ENCODE results near the gene C1orf116. TPM values are rescaled to one million over a fixed set of nuclear protein-coding genes. Genes with fewer than 3 reads are reported as not detected.

Gene C1orf116
- under 1 TPM; 0.59 to 0.79 TPM for total RNA-seq
- under 1 TPM; 0.27 to 0.33 TPM for polyA plus RNA-seq

DNA sequence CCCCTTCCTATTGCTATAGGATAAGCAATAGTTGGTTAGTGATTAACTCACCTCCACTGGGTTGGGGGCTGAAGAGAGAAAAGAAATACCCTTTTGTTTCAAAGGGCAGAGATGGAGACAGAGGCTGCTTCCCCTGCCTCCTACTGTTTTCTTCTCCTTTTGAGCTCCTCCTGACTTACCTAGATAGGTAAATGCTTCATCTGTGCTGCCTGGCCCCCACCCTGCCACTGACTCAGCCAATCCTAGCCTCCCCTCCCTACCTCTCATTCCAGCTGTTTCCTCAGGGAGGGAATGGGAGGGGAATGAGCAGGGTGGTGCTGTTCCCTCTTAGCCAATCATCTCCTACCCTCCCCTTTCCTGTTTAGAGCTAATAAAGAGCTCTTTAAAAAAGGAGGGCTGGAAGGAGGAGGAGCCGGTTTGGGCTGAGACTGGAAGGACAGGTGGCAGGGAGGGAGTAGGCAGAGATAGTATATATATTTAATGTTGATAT is at the start of gene C1orf116:
TSS of gene C1orf116 (minus strand) at position 229 of the 490 bp plus-strand sequence. CDS start 5,158 bp downstream, outside the sequence.
- no peaks in the 10 kb centered on the region for H3K9me3 ChIP-seq (ENCODE audit: control insufficient read depth in 4 of 4, low read length in 3 of 4)
- no peak within 1 kb of the TSS for H3K9ac ChIP-seq (ENCODE audit: low read depth in 1 of 2, low read length in 2 of 2)
- no peak for DNase-seq (ENCODE audit: low spot score)
- TF ChIP-seq TAF1 (conservative IDR thresholded peaks at IDR 0.05) = no peak
- TF ChIP-seq, protein P1, sequence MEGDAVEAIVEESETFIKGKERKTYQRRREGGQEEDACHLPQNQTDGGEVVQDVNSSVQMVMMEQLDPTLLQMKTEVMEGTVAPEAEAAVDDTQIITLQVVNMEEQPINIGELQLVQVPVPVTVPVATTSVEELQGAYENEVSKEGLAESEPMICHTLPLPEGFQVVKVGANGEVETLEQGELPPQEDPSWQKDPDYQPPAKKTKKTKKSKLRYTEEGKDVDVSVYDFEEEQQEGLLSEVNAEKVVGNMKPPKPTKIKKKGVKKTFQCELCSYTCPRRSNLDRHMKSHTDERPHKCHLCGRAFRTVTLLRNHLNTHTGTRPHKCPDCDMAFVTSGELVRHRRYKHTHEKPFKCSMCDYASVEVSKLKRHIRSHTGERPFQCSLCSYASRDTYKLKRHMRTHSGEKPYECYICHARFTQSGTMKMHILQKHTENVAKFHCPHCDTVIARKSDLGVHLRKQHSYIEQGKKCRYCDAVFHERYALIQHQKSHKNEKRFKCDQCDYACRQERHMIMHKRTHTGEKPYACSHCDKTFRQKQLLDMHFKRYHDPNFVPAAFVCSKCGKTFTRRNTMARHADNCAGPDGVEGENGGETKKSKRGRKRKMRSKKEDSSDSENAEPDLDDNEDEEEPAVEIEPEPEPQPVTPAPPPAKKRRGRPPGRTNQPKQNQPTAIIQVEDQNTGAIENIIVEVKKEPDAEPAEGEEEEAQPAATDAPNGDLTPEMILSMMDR (IDR thresholded peaks at IDR 0.05; ENCODE audit: low read depth, low read length, missing input control) = no peak
- TF ChIP-seq FOXA1 (IDR thresholded peaks at IDR 0.05) = no peak
- TF ChIP-seq JUND (IDR thresholded peaks at IDR 0.05) = no peak
- no peak for TF ChIP-seq GABPA (IDR thresholded peaks at IDR 0.05 in 1 of 2, conservative IDR thresholded peaks at IDR 0.05 in 1 of 2)
- TF ChIP-seq RAD21 (IDR thresholded peaks at IDR 0.05) = no peak
- no peak for TF ChIP-seq HNF4G (IDR thresholded peaks at IDR 0.05)
- TF ChIP-seq, protein P2, sequence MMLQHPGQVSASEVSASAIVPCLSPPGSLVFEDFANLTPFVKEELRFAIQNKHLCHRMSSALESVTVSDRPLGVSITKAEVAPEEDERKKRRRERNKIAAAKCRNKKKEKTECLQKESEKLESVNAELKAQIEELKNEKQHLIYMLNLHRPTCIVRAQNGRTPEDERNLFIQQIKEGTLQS (IDR thresholded peaks at IDR 0.05) = no peak
- TF ChIP-seq YY1 (IDR thresholded peaks at IDR 0.05) = no peak
- no peak for TF ChIP-seq RXRA (IDR thresholded peaks at IDR 0.05)
- no peak for TF ChIP-seq FOXA2 (IDR thresholded peaks at IDR 0.05)
- no peak for TF ChIP-seq EGR1 (IDR thresholded peaks at IDR 0.05; ENCODE audit: low read depth in 2 of 2)
- TF ChIP-seq NR2F2 (IDR thresholded peaks at IDR 0.05) = no peak
- H3K4me3 ChIP-seq (ENCODE audit: low read depth in 1 of 3, low read length in 3 of 3) = no peak within 1 kb of the TSS
- no peaks in the 10 kb centered on the region for H3K36me3 ChIP-seq (ENCODE audit: control insufficient read depth in 4 of 4, insufficient read depth in 3 of 4, low read depth in 1 of 4, low read length in 3 of 4)
- H3K27ac ChIP-seq (ENCODE audit: low read depth in 1 of 2, low read length in 2 of 2) = peak within 1 kb of the TSS; percentile 5 to 57
- 57% methylated on average over 1 of the region's 1 CpG for WGBS
- H3K4me1 ChIP-seq (ENCODE audit: control insufficient read depth in 4 of 4, insufficient read depth in 4 of 4, low read length in 3 of 4) = peaks cover 6 to 20% (median 15%) of the 10 kb centered on the region in 4 donors
- no peaks in the 10 kb centered on the region for H3K27me3 ChIP-seq (ENCODE audit: control insufficient read depth in 4 of 4, insufficient read depth in 4 of 4, low read length in 3 of 4)

DNA sequence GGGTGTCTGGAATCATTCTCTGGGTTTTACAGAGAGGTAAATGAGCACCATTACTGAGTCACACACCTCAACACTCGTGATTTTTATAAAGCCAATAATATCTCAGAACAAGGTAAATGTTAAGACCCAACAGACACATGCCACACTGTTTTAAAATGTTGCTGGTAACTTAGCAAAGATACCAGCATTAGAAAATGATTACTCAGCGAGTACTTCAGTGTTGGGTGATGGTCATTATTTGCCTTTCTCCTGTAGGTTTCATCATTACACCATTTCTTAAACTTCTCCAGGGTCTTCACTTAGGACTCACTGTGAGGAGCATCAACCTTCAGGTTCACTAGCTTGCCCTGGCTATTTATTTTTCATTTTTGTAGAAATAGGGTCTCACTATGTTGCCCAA is 49.2 kb upstream of the C1orf116 start:
- H3K27me3 ChIP-seq (ENCODE audit: control insufficient read depth in 4 of 4, insufficient read depth in 4 of 4, low read length in 3 of 4) = no peaks in the 10 kb centered on the region
- no peaks in the 10 kb centered on the region for H3K36me3 ChIP-seq (ENCODE audit: control insufficient read depth in 4 of 4, insufficient read depth in 3 of 4, low read depth in 1 of 4, low read length in 3 of 4)
- peaks cover 3 to 25% (median 14%) of the 10 kb centered on the region in 4 donors for H3K4me1 ChIP-seq (ENCODE audit: control insufficient read depth in 4 of 4, insufficient read depth in 4 of 4, low read length in 3 of 4)
- WGBS = 82% methylated on average over 2 of the region's 2 CpGs
- no peak overlapping the region for H3K4me3 ChIP-seq (ENCODE audit: low read depth in 1 of 3, low read length in 3 of 3)
- H3K27ac ChIP-seq (ENCODE audit: low read depth in 1 of 2, low read length in 2 of 2) = peak overlapping the region in 1 of 2 donors; percentile 6
- TF ChIP-seq RXRA (IDR thresholded peaks at IDR 0.05) = no peak
- TF ChIP-seq FOXA1 (IDR thresholded peaks at IDR 0.05) = no peak
- no peak for TF ChIP-seq JUND (IDR thresholded peaks at IDR 0.05)
- TF ChIP-seq TAF1 (conservative IDR thresholded peaks at IDR 0.05) = no peak
- no peak for TF ChIP-seq RAD21 (IDR thresholded peaks at IDR 0.05)
- TF ChIP-seq FOXA2 (IDR thresholded peaks at IDR 0.05) = no peak
- TF ChIP-seq GABPA (IDR thresholded peaks at IDR 0.05 in 1 of 2, conservative IDR thresholded peaks at IDR 0.05 in 1 of 2) = no peak
- TF ChIP-seq HNF4G (IDR thresholded peaks at IDR 0.05) = no peak
- no peak for TF ChIP-seq NR2F2 (IDR thresholded peaks at IDR 0.05)
- no peak for TF ChIP-seq SP1 (IDR thresholded peaks at IDR 0.05)
- TF ChIP-seq, protein P3, sequence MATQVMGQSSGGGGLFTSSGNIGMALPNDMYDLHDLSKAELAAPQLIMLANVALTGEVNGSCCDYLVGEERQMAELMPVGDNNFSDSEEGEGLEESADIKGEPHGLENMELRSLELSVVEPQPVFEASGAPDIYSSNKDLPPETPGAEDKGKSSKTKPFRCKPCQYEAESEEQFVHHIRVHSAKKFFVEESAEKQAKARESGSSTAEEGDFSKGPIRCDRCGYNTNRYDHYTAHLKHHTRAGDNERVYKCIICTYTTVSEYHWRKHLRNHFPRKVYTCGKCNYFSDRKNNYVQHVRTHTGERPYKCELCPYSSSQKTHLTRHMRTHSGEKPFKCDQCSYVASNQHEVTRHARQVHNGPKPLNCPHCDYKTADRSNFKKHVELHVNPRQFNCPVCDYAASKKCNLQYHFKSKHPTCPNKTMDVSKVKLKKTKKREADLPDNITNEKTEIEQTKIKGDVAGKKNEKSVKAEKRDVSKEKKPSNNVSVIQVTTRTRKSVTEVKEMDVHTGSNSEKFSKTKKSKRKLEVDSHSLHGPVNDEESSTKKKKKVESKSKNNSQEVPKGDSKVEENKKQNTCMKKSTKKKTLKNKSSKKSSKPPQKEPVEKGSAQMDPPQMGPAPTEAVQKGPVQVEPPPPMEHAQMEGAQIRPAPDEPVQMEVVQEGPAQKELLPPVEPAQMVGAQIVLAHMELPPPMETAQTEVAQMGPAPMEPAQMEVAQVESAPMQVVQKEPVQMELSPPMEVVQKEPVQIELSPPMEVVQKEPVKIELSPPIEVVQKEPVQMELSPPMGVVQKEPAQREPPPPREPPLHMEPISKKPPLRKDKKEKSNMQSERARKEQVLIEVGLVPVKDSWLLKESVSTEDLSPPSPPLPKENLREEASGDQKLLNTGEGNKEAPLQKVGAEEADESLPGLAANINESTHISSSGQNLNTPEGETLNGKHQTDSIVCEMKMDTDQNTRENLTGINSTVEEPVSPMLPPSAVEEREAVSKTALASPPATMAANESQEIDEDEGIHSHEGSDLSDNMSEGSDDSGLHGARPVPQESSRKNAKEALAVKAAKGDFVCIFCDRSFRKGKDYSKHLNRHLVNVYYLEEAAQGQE (IDR thresholded peaks at IDR 0.05) = no peak
- TF ChIP-seq, protein P4, sequence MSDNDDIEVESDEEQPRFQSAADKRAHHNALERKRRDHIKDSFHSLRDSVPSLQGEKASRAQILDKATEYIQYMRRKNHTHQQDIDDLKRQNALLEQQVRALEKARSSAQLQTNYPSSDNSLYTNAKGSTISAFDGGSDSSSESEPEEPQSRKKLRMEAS (IDR thresholded peaks at IDR 0.05) = no peak
- TF ChIP-seq HNF4A (conservative IDR thresholded peaks at IDR 0.05) = no peak
- TF ChIP-seq YY1 (IDR thresholded peaks at IDR 0.05) = no peak
- TF ChIP-seq, protein P2 (IDR thresholded peaks at IDR 0.05) = no peak
- TF ChIP-seq, protein P1 (IDR thresholded peaks at IDR 0.05; ENCODE audit: low read depth, low read length, missing input control) = no peak
- TF ChIP-seq EGR1 (IDR thresholded peaks at IDR 0.05; ENCODE audit: low read depth in 2 of 2) = no peak
- TF ChIP-seq, protein P5, sequence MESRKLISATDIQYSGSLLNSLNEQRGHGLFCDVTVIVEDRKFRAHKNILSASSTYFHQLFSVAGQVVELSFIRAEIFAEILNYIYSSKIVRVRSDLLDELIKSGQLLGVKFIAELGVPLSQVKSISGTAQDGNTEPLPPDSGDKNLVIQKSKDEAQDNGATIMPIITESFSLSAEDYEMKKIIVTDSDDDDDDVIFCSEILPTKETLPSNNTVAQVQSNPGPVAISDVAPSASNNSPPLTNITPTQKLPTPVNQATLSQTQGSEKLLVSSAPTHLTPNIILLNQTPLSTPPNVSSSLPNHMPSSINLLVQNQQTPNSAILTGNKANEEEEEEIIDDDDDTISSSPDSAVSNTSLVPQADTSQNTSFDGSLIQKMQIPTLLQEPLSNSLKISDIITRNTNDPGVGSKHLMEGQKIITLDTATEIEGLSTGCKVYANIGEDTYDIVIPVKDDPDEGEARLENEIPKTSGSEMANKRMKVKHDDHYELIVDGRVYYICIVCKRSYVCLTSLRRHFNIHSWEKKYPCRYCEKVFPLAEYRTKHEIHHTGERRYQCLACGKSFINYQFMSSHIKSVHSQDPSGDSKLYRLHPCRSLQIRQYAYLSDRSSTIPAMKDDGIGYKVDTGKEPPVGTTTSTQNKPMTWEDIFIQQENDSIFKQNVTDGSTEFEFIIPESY (IDR thresholded peaks at IDR 0.05) = no peak
- H3K9ac ChIP-seq (ENCODE audit: low read depth in 1 of 2, low read length in 2 of 2) = no peak overlapping the region
- no peaks in the 10 kb centered on the region for H3K9me3 ChIP-seq (ENCODE audit: control insufficient read depth in 4 of 4, low read length in 3 of 4)
- no peak for DNase-seq (ENCODE audit: low spot score)
